ELR (cell line): ENCODE results near the gene CPT1B.
"Not testable (repeated sequence)": the region's sequence is repeated elsewhere in the genome, so short reads cannot be mapped to it uniquely, and the experiment has no call there.

Experiments
- DNase-seq: peaks from one replicate; pipeline ENCODE4 v3.0.0-alpha.2; 2015; ENCODE audit warnings: low read depth

Gene CPT1B

DNA sequence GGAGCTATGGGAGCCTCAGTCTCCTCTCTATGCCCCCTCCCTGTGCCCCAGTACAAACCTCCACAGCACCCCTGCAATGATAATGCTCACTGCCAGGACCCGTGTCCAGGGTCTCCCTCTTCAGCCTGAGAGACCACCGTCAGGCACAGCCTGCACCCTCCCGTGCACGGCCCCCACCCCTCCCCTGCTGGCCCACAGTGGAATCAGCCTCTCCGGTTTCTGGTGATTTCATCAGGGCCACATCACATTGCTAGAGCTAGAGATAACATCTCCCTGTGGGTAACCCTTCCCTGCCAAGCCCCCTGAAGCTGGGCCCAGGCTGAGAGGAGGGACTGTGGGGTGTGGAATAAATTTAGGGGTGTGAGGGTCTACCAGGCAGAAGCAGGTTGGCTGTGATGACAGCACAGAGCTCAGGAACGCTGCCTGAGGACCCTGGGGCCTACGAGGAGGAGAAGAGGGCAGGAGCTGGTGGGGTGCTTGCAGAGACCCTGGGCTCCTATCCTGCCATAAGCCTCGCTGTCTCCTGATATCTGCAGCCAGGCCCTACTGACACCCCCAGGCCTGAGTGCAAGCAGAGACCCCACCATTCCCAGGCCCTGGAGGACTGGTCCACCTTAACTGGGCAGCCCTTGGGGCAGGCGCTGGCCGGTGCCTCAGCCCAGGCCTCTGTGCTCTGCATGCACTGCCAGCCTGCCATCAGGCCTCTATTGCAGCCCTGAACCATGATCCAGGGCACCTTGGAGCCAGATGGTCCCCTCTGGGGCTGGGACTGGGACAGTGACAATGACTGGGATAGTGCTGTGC, 32.5 kb downstream of the CPT1B start, which contains the start of gene KLHDC7B:
Gene KLHDC7B, plus strand, starts transcription at position 378 of the 804 bp plus-strand sequence. Its CDS starts 345 bp downstream, at position 723.
- no peak for DNase-seq

DNA sequence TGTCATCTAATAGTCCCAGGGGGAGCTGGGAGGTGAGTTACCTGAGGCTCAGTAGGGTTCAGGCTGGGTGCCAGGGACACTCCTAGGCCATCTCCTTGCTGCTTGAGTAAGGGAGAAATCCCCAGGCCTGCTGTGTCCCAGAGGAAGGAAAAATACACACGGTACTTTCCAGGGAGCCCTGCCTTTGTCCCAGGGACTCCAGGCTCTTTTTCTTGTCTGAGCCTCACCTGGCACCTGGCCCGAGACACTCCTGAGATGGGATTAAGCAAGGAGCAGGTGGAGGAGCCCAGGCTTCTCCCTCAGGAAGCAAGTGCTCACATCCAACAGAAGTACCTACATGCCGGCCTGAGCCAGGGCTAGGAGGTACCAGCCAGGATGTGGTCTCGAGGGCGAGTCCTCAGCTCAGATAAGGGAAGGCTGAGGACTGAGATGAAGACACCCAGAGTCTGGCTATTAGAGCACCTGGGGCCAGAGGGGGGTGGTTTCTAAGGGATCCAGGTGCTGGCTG, 33.4 kb downstream of the CPT1B start:
- DNase-seq, result no peak

DNA sequence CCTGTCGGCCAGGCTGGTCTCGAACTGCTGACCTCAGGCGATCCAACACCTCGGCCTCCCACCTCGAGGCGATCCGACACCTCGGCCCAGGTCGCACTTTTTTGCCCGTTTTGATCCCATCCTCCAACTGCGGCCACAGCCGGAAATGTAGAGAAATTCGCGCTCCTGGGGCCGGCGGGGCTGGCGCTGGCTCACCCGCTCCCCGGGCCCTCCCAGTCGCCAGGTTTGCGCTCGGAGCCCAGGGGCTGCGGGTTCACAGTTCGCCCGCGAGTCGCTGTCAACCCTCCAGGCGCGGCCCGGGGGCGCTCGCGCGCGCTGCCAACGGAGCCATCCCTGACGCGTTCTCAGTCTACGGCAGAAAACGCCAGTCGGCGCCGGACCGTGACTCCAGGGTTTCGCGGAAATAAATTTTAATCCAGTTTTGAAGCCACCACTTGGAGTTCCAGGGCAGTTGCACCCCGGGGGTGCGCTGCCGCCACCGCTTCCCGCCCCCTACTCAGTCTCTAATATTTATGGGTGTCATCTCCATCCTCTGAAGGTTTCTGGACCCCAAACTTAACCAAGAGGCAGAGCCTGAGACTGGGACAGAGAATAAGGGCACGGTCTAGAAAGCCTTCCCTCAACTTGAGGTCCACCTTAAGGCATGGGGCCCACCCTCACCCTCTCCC, 34.0 kb downstream of the CPT1B start:
- DNase-seq, result peak; percentile 80

DNA sequence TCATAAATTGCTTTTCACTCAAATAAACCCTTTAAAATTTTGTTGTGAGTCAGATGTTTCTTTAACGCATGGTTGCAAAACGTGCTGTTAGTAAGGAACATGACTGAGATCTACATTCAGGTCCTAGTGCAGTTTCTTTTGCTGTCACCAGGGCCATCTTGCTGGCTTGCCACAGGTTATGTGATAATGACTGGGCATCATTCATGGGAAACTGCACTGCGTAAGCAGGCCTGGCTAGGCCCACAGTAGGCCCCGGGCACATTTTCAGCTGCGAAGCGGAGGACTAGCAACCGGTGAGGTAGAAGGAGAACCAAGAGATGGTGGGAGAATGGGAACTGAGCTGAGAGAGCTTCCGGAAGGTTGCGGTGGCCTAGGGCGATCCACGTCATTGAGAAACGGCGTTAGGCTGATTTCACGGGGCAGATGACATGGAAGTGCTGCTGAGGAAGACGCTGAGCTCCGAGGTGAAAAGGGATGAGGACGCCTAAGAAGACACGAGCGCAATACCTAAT, 35.8 kb downstream of the CPT1B start:
- peak; percentile 44 for DNase-seq

DNA sequence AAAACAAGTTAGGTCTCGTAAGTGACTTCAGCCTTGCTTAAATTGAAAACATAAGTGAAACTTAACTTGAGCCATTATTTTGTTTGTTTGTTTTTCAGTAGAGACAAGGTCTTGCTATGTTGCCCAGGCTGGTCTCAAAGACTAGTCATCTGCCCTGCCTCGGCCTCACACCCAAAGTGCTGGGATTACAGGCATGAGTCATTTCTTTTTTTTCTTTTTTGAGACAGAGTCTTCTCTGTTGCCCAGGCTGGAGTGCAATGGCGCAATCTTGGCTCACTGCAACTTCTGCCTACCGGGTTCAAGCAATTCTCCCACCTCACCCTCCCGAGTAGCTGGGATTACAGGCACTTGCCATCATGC, 36.6 kb downstream of the CPT1B start:
- peak; percentile 89 for DNase-seq

DNA sequence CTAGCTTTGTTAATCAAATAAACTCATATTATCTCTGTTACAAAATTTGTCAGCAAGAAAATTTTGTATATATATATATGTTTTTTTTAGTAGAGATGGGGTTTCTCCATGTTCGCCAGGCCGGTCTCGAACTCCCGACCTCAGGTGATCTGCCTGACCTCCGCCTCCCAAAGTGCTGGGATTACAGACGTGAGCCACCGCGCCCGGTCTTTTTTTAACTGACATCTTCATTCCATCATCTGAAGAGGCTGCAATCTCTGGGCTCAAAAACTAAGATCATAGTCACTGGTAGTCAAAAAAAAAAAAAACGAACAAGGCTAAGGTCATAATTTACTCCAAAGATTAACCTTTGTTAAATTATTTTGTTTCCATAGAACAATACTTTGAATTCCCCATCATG, 37.8 kb downstream of the CPT1B start:
- DNase-seq, result no peak

DNA sequence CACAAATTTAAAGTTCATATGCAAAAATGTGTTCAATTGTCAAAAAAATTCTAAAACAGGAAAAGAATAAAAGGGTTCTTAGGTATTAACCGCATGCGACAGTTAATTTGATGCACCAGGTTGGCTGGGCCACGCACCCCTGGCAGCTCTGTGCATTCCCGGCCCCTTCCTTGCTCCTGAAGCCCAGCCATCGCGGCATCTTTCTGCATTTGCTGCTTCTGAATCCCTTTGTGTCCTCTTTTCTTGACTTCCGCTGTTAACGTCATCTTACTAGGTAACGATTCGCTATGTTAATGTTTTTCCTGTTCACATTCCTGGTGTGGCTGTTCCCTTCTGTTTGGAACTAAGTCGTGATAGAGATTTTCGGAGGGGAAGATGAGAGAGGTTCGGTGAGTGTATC, 40.5 kb downstream of the CPT1B start:
- no peak for DNase-seq

DNA sequence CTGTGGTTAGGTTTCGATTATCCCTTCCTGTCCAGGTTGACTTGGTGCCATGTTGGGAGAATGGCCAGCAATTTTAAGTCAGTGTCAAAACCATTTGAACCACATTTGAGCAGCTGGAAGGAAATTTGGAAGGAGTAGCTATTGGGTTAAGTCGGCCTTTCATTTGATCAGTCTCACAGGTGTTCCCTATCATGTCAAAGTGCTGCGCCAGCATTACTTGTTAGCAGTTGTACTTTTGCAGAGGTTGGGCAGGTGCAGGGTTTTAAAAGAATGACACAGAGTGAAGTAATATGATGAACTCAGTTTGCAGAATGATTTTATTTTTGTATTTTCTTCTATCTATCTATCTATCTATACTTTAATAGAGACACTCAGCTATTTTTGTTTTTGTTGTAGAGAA, 42.0 kb downstream of the CPT1B start:
- DNase-seq, result no peak

DNA sequence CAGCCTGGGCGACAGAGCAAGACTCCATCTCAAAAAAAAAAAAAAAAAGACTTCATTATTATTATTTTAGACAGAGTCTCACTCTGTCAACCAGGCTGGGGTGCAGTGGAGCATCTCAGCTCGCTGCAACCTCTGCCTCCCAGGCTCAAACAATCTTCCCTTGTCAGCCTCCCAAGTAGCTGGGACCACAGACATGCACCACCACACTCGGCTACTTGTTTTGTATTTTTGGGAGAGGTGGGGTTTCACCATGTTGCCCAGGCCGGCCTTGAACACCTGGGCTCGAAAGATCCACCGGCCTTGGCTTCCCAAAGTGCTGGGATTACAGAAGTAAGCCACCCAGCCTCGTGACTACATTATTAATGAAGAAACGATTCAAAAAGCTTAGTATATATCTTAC, 43.1 kb downstream of the CPT1B start:
- no peak for DNase-seq

DNA sequence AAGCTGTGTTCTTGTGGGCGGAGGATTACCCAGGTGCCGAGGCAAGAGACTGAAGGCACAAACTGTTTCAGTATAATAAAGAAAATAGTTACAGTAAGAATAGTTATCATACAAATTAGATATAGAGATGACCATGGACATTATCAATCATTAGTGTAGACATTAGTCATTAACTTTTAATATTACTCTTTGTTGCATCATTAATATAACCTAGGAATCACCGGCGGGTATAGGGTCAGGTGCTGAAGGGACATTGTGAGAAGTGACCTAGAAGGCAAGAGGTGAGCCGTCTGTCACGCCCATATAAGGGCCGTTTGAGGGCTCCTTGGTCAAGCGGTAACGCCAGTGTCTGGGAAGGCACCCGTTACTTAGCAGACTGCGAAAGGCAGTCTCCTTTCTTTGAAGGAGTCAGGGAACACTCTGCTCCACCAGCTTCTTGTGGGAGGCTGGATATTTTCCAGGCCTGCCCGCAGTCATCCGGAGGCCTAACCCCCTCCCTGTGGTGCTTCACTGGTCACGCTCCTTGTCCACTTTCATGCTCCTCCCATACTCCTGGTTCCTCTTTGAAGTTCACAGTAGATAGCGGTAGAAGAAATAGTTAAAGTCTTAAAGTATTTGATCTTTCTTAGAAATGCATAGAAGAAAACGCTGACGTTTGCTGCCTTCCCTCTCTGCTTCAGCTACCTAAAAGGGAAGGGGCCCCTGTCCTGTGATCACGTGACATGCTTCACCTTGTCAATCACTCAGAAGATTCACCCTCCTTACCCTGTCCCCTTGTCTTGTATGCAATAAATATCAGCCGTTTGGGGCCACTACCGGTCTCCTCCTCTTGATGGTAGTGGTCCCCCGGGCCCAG, 44.1 kb downstream of the CPT1B start:
- DNase-seq, result not testable (repeated sequence)

DNA sequence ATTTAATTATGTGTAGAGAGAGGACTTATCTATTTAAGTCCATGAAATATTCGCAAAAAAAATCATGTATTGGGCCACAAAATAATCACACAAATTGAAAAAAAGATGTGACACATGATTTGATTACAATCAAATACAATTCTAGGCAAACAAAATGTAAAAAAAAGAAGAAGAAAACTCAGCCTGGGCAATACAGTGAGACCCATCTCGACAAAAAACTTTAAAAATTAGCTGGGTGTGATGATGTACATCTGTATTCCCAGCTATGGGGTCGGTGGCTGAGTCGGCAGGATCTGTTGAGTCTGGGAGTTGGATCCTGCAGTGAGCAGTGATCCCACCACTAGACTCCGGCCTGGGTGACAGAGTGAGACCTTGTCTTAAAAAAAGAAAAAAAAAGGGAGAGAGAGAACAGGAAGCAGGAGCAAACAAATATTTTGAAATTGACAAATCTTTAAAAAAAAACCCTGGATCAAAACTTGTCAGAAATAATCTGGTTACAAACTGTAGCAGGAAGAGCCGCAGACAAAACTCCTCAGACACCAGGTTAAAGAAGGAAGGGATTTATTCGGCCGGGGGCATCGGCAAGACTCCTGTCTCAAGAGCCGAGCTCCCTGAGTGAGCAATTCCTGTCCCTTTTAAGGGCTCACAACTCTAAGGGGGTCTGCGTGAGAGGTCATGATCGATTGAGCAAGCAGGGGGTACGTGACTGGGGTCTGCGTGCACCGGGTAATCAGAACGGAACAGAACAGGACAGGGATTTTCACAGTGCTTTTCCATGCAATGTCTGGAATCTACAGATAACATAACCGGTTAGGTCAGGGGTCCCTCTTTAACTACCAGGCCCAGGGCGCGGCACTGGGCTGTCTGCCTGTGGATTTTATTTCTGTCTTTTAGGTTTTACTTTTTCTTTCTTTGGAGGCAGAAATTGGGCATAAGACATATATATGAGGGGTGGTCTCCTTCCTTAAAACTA, 45.1 kb downstream of the CPT1B start:
- no peak for DNase-seq

DNA sequence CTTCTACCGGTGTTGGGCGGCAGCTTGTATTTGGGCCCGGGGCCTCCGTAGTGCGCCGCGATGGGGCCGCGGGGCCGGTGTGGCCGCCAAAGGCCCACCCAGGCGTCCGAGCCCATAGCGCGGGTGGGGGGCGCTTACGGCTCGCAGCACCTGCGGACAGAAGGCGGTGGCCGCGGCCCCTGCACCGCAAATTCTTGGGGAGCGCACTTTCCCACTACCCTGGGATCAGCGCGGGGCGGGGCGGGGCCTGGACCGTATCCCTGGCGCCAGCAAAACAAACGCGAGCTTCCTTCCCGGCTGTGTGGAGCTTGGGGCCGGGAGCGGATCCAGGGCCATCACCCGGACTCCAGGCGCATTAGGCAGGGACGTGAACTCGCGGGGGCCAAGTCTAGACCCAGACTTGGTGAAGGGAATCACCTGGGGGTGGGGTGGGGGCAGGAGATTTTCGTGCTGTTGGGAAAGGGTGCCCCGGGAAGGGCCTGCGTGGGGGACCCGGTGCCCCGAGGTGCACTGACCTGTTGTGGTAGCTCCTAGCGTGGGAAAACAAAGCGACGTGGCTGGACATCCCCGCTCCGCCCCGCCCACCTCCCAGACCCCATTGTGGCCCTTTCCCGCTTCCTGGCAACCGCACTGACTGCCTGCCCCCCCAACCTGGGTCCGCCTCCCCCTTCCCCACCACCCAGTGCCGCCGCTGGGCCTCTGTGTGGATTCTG, 46.1 kb downstream of the CPT1B start:
- DNase-seq, result peak; percentile 68

DNA sequence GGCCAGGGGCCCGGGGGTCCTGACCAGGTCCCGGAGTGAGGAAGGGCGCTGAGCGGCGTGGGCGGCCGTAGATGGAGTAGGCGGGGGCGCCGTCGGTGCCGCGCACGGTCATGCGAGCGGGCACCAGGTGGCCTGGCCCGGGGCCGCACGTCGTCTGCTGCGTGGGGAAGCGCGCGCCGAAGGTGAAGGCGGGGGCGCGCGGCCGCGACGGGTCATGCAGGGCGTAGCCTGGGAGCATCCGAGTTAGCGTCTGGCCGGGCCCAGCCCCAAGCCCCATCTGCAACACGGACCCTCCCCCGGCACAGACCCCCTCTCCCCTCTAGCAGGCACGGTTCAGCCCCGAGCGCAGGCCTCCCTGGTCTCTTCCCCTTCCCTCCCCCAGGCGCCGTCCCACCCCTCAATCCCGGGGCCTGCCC, 46.7 kb downstream of the CPT1B start:
- no peak for DNase-seq

DNA sequence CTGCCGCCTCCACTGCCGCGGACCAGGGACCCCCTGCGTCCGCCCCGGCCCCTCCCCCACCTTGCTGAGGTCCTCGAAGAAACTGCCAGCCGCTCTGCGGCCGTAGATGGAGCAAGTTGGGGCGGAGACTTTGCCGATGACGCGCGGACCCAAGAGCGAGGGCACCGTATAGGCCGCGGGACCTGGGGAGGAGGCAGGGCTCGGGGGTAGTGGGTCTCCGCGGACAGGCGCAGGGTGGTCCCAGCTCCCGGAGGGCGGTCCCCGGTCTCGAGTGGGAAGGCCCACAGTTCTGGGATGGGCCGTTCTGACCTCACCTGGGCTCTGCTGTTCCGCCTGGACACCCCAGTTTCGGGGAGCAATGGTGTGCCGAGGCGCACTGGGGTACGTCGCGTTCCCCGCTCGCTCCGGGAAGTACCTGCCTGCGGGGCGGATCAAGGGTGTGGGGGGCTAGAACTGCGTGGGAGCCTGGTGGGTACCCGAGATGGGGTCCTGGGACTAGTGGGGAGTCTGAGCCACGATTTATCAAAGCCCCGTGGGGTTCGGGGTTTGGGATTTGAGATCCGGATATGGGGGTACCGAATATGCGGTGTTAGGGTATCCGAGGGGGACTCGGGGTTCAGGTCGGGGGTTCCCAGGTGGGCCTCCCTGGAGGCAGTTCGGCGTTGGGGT, 47.2 kb downstream of the CPT1B start:
- DNase-seq, result peak; percentile 73

DNA sequence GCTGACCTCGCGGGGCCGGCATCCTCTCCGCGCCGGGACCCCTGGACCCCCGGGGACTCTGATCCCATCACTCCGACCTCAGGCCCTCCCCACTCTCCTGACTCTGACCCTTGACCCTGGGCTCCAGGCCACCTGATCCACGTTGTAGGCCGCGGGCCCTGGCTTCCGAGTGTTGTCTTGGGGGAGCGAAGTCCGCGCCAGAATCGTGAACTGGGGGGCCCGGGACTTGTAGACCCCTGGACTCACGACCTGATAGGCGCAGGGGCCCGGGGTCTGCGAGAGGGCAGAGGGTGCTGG, 47.7 kb downstream of the CPT1B start:
- DNase-seq, result no peak

DNA sequence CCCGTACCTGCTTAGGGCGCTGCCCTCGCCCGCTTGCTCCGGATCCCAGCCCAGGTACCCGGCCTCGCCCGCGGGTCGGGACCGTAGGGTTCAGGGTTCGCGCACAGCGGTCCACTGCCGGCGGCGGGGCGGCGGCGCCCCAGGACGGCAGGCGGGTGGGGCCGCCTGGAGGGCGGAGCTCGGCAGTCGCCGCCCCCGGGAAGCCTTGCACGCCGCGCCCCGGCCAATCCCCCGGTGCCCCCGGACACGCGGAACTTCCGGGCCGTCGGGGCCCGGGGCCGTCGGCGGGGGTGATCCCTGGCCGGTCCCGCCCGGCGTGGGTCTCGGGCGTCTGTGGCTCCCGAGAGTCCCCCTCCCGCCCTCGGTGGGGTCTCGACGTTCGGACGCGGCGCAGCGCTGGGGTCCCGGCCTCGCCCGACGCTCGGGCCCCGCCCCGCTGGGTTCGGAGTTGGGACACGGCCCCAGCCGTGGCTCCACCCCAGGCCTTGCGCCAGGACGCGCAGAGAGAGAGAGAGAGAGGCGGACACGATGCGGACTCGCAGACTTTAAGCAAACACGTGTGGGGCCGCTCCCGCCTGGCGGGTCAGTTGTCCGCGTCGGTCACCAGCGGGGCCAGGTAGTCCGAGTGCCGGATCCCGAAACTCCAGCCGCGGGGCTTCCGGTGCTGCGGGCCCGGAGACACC, 48.2 kb downstream of the CPT1B start, which contains the start of gene TYMP:
Gene TYMP, minus strand, starts transcription at position 116 of the 683 bp plus-strand sequence. CDS start 303 bp downstream, outside the sequence.
- peak; percentile 61 for DNase-seq

DNA sequence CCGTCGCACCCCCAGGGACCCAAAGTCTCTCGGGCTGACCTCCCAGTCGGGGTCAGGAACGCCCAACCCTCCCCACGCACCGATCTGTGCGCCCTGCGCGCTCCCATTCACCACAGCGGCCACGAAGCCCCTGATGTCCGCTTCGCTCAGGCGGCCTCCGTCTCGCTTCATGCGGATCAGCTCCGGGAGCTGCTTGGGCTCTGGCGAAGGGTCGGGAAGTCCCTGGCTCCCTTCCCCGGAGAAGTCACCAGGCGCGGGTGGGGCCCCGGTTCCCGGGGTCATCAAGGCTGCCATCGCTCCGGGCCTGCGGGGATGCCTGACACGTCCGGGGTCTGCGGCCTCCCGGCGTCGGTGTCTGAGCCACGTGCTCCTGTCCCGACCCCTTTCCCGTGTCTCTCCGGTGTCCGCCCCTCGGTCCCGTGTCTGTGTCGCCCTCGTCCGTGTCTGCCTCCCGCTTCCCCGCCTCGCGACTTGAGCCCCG, 48.8 kb downstream of the CPT1B start:
- no peak for DNase-seq

DNA sequence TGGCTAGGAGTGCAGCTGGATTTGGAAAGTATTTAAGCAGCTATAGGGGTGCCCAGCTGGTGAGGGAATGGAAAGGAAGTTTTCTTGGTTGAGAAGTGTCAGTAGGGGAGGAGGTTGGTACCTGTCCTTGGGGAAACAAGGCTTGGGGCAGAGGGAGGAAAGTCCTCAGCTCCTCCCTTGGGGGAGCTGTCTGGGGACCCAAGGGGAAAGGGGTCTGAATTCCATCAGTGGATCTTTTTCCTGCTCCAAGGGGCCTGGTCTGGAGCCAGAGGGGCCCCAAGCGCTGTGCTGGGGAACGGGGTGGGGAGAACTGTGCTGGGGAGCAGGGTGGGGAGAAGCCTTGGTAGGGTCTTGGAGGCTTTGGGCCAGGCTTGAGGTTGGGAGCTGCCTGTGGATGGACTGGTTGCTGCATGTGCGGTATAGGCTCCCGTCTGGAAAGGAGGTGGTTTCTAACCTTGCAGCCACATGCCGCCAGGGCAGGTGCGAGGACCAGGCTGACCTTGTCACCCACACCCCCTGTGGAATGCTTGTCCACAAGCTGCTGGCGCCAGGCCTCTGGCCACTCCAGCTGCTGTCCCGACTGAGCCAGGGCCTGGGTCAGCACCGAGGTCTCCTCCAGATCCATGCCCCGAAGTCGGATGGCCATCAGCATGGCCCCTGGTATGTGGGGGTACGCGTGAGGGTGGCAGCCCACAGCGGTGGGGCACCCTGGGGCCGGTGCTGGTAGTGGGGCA, 49.4 kb downstream of the CPT1B start:
- no peak for DNase-seq
